Measurements from ENCODE around the gene DIP2C. TPM values are rescaled to one million over a fixed set of nuclear protein-coding genes. Genes with fewer than 3 reads are reported as not detected.

The DIP2C gene
- polyA plus RNA-seq, 3 donors, result 19.1 to 24.8 (median 23.2) TPM

DNA sequence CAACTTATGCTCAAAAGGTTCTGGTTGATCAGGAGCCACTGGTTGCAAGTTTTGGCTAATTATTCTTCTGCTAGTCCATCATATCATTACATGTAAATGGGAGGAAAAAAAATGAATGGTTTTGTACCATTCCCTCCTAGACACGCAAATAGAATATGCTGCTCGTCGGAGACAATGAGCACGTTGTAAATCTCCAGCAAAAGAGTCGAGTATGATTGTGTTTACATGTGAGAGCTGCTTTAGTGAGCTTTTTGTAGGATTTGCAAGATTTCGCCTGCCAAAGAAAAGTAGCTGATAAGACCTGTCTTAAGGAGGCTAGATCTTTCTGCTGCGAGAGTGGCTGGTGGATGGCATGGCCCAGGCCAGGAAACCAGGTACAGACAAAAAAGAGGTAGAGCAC is 445.2 kb downstream of the DIP2C start:
- DNase-seq, result no peak

DNA sequence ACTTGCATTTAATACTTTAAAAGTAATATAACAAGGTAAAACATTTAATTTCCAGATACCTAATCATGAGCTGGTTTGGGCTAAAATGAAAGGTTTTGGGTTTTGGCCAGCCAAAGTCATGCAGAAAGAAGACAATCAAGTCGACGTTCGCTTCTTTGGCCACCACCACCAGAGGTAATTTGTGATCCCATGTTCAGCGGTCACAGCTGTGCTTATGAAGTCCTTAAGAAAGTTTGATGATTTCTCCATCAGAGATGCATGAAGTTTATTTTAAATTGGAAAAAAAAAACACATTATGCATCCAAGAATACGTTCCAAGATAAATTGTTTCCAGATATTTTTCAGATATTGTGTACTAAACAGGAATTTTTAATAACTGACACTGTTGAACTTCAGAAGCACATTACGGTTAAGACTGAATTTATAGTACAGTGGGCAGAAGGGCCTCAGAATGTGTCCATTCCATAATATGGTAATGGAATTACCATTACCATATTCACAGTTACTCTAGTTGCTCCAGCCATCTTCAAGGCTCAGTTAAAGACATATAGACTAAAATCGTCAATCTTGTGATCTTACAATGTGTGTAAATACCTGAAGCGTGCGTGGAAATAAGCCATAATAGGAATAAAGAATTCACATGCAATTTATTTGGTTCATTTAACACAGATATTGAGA is 447.4 kb downstream of the DIP2C start:
- no peak for DNase-seq

DNA sequence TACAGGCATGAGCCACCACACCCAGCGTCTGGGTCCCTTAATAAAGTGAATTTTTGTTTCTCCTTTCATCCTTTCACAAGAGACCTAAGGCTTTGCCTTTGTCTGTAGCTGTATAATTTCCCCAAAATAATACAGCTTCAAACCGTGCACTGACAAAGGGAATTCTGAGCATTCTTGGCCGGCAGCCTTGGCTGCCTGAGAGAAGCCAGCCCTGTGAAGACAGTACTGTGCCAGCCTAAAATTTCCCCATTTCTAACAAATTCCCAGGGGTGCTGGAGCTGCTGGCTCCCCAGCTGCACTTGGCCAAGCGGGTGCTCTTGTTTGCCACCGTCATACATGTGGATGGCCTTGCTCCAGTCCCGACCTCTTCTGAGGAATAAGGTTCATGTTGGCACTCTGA is 448.0 kb downstream of the DIP2C start:
- DNase-seq, result no peak

DNA sequence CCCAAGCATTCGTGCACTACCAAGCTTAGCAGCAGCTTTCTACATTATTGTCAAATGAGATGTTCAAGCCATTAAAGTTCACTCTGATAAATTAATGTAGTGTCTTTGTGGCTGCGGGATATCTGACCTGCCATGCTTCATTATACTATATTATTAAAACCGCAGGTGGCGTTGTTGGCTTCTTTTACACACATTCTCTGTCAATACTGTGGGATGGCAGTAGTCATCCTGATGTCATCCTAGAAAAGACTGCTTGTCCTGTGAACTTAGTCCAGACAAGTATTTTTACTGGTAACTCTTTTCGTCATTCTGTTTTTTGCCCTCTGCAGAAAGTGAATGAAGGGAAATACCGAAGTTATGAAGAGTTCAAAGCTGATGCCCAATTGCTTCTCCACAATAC is 450.4 kb downstream of the DIP2C start:
- no peak for DNase-seq

GRCh38 chr10:235915-236314 is 453.6 kb downstream of the DIP2C start:
- DNase-seq, result no peak

GRCh38 chr10:234708-235406 is 454.6 kb downstream of the DIP2C start:
- no peak for DNase-seq

GRCh38 chr10:232878-233277 is 456.6 kb downstream of the DIP2C start:
- DNase-seq, result no peak

DNA sequence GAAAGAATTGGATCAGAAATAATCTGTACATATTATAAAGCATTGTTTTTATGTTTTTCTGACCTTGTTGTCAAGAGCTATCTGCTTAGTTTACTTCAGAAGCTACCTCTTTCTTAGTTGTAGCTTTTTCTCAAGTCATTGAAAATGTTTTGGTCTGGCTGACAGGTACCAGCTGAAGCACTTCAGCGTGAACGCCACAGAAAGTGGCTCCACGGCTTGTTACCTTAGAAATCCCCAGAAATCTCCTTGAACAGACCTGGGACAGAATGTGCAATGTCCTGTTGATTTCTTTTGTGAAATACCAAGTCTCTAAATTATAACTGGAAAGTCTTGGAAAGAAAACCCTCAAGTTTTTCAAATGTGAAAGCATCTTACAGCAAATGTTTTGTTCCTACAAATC is 457.4 kb downstream of the DIP2C start:
- DNase-seq, result no peak

GRCh38 chr10:230758-231157 is 458.7 kb downstream of the DIP2C start:
- DNase-seq, result no peak

DNA sequence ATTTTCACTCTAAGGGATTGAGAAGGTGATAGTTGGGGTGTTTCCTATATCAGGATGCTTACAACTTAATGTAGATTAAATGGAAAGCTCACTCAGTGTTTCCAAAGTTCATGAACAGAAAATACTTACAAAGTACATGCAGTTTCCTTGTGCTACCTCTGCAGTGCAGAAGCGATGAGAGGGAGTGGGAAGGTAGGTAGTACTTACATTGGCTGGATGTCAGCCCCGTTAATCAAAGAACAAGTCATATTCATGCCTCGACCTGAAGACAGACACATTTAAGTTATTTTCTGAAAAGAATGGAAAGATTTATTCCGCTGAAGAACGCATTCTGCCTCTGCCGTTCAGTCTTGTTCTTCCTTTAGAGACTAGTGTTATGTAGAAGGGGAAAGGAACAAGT is 461.1 kb downstream of the DIP2C start:
- no peak for DNase-seq

- DNase-seq, result no peak
Measured at GRCh38 chr10:227014-227413, 462.5 kb downstream of the DIP2C start.

DNA sequence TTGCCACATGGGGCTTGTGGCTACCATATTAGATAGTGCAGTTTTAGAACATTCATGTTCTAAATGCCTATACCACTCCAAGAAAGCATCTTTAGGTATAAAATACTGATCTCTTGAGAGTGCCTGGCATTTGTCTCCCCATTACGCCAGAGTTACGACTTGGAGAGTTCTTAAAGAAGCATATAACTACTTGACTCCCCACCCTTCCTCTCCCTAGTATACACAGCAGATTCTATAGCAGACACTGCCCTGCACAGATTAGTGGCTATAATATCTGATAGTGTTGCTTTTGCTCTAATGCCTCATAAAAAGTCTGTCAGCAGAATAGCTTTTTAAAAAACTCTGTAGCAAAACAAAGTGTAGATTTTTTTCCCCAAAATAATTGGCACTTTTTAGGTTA is 463.4 kb downstream of the DIP2C start:
- DNase-seq, result no peak

DNA sequence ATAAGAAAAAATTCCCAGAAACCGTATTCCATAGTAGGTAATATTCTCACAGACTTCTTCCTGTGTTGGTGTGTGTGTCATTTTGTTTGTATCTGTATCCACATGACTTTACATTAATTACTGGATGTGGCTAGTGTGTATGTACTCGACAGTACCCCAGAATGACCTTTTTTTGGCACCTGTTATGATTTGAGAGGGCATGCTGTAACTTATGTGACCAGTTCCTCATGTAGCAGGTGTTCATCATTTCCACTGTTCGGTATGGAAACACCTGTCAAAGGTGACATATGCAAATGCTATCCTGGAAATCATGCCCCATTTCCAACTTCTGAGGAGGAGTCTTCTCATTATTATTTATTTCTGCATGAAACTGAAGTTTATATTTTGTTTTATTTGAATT is 464.9 kb downstream of the DIP2C start:
- no peak for DNase-seq

Other genes with a start within 250 kb of the DIP2C start
- 10 to 100 TPM; 41.9 to 56.3 (median 52.6) TPM for gene LARP4B, start 242.0 kb upstream of the DIP2C start, polyA plus RNA-seq (ENCODE audit: insufficient read length in 3 of 3)